Measurements from ENCODE around the gene CPNE1.

Gene CPNE1

GRCh38 chr20:35598476-35598875 lies 66.2 kb downstream of the CPNE1 start:
- DNase-seq = no peak

GRCh38 chr20:35597186-35597585 lies 67.5 kb downstream of the CPNE1 start:
- no peak for DNase-seq

GRCh38 chr20:35595901-35596300 lies 68.8 kb downstream of the CPNE1 start:
- DNase-seq = no peak

- no peak for DNase-seq
Measured at GRCh38 chr20:35595456-35595855, 69.2 kb downstream of the CPNE1 start.

GRCh38 chr20:35592339-35592974 lies 72.2 kb downstream of the CPNE1 start:
- no peak for DNase-seq

- DNase-seq = no peak
Measured at GRCh38 chr20:35588397-35588796, 76.3 kb downstream of the CPNE1 start.

GRCh38 chr20:35587436-35587835 lies 77.3 kb downstream of the CPNE1 start:
- DNase-seq = no peak

- DNase-seq = no peak
Measured at GRCh38 chr20:35586751-35587425, 77.8 kb downstream of the CPNE1 start.

GRCh38 chr20:35583636-35584560 lies 80.8 kb downstream of the CPNE1 start:
- no peak for DNase-seq

GRCh38 chr20:35582741-35583404 lies 81.8 kb downstream of the CPNE1 start:
- no peak for DNase-seq

- DNase-seq = no peak
Measured at GRCh38 chr20:35582131-35582530, 82.6 kb downstream of the CPNE1 start.

- DNase-seq = no peak
Measured at GRCh38 chr20:35579196-35579595, 85.5 kb downstream of the CPNE1 start.

GRCh38 chr20:35578469-35578868 lies 86.2 kb downstream of the CPNE1 start:
- no peak for DNase-seq

- DNase-seq = no peak
Measured at GRCh38 chr20:35576816-35577215, 87.9 kb downstream of the CPNE1 start.

All from CD4-positive, alpha-beta T cell treated with Interleukin-17A for 1 hour (primary cell).